MM.1S (cell line): Measurements from ENCODE around the gene FBXW2.

ENCODE experiments used
- DNase-seq: peaks from one replicate; pipeline ENCODE4 v3.0.0-alpha.2; 2015
- H2AFZ ChIP-seq: fragments of 300-600 bp; sonication (generic); 2 replicates; pipeline ENCODE4 v1.6.0; 2016; ENCODE audit warnings: antibody characterized with exemption, low read length
- H3F3A ChIP-seq: fragments of 300-600 bp; sonication (generic); 2 replicates; pipeline ENCODE4 v1.6.1; 2016; ENCODE audit warnings: mild to moderate bottlenecking, antibody characterized with exemption, low read length, moderate library complexity, mixed read lengths; ENCODE audit not compliant: insufficient read depth
- H3K27ac ChIP-seq: fragments of 300-600 bp; sonication (generic); 2 replicates; pipeline ENCODE4 v1.5.1; 2016; ENCODE audit warnings: mild to moderate bottlenecking, low read length
- H3K27me3 ChIP-seq: fragments of 300-600 bp; sonication (generic); replicated peaks from 2 replicates; pipeline ENCODE4 v1.6.0; 2016; ENCODE audit warnings: low read length; ENCODE audit not compliant: insufficient read depth
- H3K36me3 ChIP-seq: fragments of 300-600 bp; sonication (generic); replicated peaks from 2 replicates; pipeline ENCODE4 v1.6.1; 2016; ENCODE audit warnings: mild to moderate bottlenecking, low read length, mixed read lengths; ENCODE audit not compliant: insufficient read depth
- H3K4me1 ChIP-seq: fragments of 300-600 bp; sonication (generic); 2 replicates; pipeline ENCODE4 v1.6.1; 2016; ENCODE audit warnings: low read length, mixed read lengths
- H3K4me2 ChIP-seq: fragments of 300-600 bp; sonication (generic); 2 replicates; pipeline ENCODE4 v1.6.0; 2016; ENCODE audit warnings: low read depth, low read length
- H3K4me3 ChIP-seq: fragments of 300-600 bp; sonication (generic); 2 replicates; pipeline ENCODE4 v1.5.1; 2016; ENCODE audit warnings: low read length, mixed read lengths
- H3K79me2 ChIP-seq: fragments of 300-600 bp; sonication (generic); 2 replicates; pipeline ENCODE4 v1.6.1; 2016; ENCODE audit warnings: mixed run types, low read length, mixed read lengths
- H3K9ac ChIP-seq: fragments of 300-600 bp; sonication (generic); 2 replicates; pipeline ENCODE4 v1.6.1; 2016; ENCODE audit warnings: low read length, mixed read lengths
- H3K9me2 ChIP-seq: fragments of 300-600 bp; sonication (generic); replicated peaks from 2 replicates; pipeline ENCODE4 v1.6.1; 2016; ENCODE audit warnings: mild to moderate bottlenecking, low read length, mixed read lengths; ENCODE audit not compliant: insufficient read depth
- H3K9me3 ChIP-seq: fragments of 300-600 bp; sonication (generic); replicated peaks from 2 replicates; pipeline ENCODE4 v1.6.1; 2016; ENCODE audit warnings: mild to moderate bottlenecking, low read length, mixed read lengths; ENCODE audit not compliant: insufficient read depth
- H4K20me1 ChIP-seq: fragments of 300-600 bp; sonication (generic); 2 replicates; pipeline ENCODE4 v1.6.1; 2016; ENCODE audit warnings: mild to moderate bottlenecking, low read length, moderate library complexity, mixed read lengths; ENCODE audit not compliant: insufficient read depth
- EZH2 ChIP-seq: fragments of 300-600 bp; sonication (generic); optimal IDR thresholded peaks from 2 replicates; pipeline ENCODE3; 2017; ENCODE audit warnings: low read depth, mild to moderate bottlenecking, antibody characterized with exemption, low read length, mixed read lengths
- EZH2phosphoT487 ChIP-seq: fragments of 300-600 bp; sonication (generic); IDR thresholded peaks from 2 replicates; pipeline ENCODE4 v1.6.1; 2018; ENCODE audit warnings: antibody characterized with exemption, low read length
- TF ChIP-seq, protein P1 (sequence below): fragments of 300-600 bp; sonication (generic); IDR thresholded peaks from 2 replicates; pipeline ENCODE4 v1.5.1; 2016; ENCODE audit warnings: antibody characterized with exemption, low read length, mixed read lengths

FBXW2 gene

DNA sequence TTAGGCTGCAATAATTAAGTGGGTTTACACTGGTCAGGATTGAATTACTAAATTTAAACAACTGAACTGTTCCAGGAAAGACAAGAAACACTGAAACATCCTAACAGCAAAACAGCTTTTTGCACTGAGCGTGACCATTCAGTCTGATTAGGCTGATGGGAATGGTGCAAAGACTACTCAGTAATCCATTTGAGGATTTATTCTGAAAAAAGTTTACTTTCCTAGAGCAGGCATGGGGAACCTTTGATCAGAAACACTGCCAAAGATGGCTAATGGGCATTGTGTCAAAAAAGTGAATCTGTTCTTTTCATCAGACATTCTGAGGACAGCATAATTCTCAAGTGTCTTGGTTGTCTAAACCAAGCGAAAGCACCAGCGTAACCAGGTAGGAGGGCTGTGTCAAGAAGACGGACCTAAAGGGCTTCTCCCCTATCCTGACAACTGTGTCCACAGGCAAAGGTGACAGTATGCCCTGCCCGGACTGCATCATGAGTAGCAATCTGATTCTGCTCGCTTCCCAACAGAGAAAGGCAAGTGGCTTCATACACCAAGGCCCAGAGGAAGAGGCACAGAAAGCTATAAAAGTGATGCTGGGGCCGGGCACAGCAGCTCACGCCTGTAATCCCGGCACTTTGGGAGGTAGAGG is 33.3 kb downstream of the FBXW2 start:
- Histone ChIP-seq H3K9me3 (no peaks in the 10 kb centered on the region), H3K4me3 (no peak overlapping the region), H3K4me1 (no peaks in the 10 kb centered on the region), H3K27me3 (no peaks in the 10 kb centered on the region), H3K4me2 (no peak overlapping the region), H3K27ac (no peak overlapping the region), H4K20me1 (no peaks in the 10 kb centered on the region), H3K36me3 (no peaks in the 10 kb centered on the region), H3K79me2 (no peaks in the 10 kb centered on the region), H3F3A (no peaks in the 10 kb centered on the region), H3K9ac (no peak overlapping the region), H3K9me2 (no peaks in the 10 kb centered on the region), H2AFZ (no peak overlapping the region)
- no peak for DNase-seq
- TF ChIP-seq EZH2 (no peak), EZH2phosphoT487 (no peak)
- TF ChIP-seq, protein P1, sequence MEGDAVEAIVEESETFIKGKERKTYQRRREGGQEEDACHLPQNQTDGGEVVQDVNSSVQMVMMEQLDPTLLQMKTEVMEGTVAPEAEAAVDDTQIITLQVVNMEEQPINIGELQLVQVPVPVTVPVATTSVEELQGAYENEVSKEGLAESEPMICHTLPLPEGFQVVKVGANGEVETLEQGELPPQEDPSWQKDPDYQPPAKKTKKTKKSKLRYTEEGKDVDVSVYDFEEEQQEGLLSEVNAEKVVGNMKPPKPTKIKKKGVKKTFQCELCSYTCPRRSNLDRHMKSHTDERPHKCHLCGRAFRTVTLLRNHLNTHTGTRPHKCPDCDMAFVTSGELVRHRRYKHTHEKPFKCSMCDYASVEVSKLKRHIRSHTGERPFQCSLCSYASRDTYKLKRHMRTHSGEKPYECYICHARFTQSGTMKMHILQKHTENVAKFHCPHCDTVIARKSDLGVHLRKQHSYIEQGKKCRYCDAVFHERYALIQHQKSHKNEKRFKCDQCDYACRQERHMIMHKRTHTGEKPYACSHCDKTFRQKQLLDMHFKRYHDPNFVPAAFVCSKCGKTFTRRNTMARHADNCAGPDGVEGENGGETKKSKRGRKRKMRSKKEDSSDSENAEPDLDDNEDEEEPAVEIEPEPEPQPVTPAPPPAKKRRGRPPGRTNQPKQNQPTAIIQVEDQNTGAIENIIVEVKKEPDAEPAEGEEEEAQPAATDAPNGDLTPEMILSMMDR: no peak

GRCh38 chr9:120758544-120758943 is 34.7 kb downstream of the FBXW2 start:
- Histone ChIP-seq H3K4me1 (no peaks in the 10 kb centered on the region), H2AFZ (no peak overlapping the region), H3K27ac (no peak overlapping the region), H3K4me2 (no peak overlapping the region), H3K4me3 (no peak overlapping the region), H3K9ac (no peak overlapping the region), H3K79me2 (no peaks in the 10 kb centered on the region), H4K20me1 (no peaks in the 10 kb centered on the region), H3K9me3 (no peaks in the 10 kb centered on the region), H3K9me2 (no peaks in the 10 kb centered on the region), H3K36me3 (no peaks in the 10 kb centered on the region), H3F3A (no peaks in the 10 kb centered on the region), H3K27me3 (no peaks in the 10 kb centered on the region)
- no peak for DNase-seq
- TF ChIP-seq EZH2phosphoT487: no peak
- TF ChIP-seq, protein P1: no peak
- TF ChIP-seq EZH2: no peak

- Histone ChIP-seq H3K36me3 (no peaks in the 10 kb centered on the region), H3K9me2 (no peaks in the 10 kb centered on the region), H3K4me3 (no peak overlapping the region), H3K9ac (0 out of 2 replicates have a peak overlapping the region, but pooled peaks have one; percentile 1), H4K20me1 (no peaks in the 10 kb centered on the region), H3K27me3 (no peaks in the 10 kb centered on the region), H3K27ac (no peak overlapping the region), H3K4me1 (no peaks in the 10 kb centered on the region), H2AFZ (no peak overlapping the region), H3K79me2 (no peaks in the 10 kb centered on the region), H3K4me2 (no peak overlapping the region), H3F3A (no peaks in the 10 kb centered on the region), H3K9me3 (no peaks in the 10 kb centered on the region)
- no peak for TF ChIP-seq EZH2
- no peak for TF ChIP-seq EZH2phosphoT487
- TF ChIP-seq, protein P1: no peak
- no peak for DNase-seq
Observed at GRCh38 chr9:120757026-120757913, 35.9 kb downstream of the FBXW2 start.
